WI38 (cell line): ENCODE results near the gene ABHD14A.

Experiments used
- H3K4me3 ChIP-seq: 2 replicates; pipeline ENCODE4 v1.5.1; 2011; ENCODE audit warnings: low read depth, mild to moderate bottlenecking, control low read depth, low read length
- TF ChIP-seq, protein P1 (sequence below): IDR thresholded peaks from 2 replicates; pipeline ENCODE4 v1.5.1; 2012; ENCODE audit warnings: low read depth, mild to moderate bottlenecking, control low read depth, low read length

The ABHD14A gene

DNA sequence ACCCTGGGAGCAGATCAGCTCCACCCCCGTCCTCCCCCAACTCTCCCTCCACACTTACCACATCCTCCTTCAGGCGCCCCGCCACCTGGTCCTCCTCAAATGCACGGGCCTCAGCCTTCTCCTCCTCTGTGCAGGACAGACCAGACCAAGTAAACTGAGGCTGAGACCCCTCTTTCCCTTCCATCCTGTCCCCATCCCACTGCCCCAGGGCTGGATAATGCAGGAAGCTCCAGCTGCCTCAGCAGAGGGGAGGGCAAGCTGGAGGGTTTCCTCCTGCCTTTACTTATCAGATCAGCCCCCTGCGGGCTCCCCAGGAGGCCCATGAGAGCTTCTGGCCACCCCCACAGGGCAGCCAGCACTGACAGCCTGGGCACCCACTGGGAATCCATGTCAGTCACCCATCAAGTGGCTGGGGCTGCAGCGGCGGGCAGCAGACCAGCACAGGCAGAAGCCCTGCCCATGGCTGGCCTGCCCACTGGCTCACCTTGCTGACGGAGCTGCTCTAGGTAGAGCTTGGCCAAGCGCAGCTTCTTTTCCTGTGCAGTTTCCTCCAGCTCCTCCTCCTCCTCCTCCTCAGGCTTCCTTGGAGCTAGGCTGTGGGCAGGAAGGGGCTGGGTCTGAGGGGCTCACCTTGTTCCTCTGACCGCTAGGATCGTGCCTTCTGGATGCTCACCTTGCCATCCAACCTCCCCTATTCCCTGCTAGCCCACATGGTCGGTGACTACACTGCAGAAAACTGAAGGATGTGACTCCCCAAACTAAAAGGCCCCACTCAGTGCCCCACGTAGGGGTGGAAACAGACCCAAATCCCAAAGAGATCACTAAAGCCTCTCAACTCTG is 37.0 kb upstream of the ABHD14A start:
- H3K4me3 ChIP-seq = no peak overlapping the region
- TF ChIP-seq, protein P1, sequence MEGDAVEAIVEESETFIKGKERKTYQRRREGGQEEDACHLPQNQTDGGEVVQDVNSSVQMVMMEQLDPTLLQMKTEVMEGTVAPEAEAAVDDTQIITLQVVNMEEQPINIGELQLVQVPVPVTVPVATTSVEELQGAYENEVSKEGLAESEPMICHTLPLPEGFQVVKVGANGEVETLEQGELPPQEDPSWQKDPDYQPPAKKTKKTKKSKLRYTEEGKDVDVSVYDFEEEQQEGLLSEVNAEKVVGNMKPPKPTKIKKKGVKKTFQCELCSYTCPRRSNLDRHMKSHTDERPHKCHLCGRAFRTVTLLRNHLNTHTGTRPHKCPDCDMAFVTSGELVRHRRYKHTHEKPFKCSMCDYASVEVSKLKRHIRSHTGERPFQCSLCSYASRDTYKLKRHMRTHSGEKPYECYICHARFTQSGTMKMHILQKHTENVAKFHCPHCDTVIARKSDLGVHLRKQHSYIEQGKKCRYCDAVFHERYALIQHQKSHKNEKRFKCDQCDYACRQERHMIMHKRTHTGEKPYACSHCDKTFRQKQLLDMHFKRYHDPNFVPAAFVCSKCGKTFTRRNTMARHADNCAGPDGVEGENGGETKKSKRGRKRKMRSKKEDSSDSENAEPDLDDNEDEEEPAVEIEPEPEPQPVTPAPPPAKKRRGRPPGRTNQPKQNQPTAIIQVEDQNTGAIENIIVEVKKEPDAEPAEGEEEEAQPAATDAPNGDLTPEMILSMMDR = no peak

DNA sequence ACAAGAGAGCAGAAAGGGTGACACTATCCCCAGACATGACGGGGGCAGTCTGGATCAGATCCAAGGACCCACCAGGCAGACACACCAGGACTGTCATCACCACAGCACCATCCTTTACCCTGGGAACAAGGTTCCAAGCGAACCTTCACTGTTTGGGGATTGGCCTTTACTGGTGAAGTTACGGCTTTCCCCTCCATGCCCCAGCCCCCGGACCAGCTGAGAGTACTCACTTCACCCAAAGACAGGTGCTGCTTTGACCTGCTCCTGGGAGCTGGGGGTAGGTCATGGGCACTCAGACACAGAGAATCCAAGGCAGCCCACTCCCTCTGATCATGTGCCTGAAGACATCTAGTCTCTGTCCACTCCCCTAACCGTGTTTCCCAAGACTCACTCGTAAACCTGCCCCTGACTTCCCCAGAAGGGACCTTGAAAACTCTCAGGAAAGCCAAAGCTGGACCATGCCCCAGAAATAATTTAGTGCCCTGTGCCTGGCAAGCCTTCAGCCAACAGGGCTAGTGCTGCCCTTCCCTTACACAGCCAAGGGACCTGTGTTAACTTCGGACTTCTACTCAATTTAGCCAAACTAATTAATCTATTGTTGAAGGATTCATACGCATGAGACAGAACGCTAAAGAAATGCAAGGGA is 36.0 kb upstream of the ABHD14A start:
- H3K4me3 ChIP-seq = no peak overlapping the region
- TF ChIP-seq, protein P1 = no peak

DNA sequence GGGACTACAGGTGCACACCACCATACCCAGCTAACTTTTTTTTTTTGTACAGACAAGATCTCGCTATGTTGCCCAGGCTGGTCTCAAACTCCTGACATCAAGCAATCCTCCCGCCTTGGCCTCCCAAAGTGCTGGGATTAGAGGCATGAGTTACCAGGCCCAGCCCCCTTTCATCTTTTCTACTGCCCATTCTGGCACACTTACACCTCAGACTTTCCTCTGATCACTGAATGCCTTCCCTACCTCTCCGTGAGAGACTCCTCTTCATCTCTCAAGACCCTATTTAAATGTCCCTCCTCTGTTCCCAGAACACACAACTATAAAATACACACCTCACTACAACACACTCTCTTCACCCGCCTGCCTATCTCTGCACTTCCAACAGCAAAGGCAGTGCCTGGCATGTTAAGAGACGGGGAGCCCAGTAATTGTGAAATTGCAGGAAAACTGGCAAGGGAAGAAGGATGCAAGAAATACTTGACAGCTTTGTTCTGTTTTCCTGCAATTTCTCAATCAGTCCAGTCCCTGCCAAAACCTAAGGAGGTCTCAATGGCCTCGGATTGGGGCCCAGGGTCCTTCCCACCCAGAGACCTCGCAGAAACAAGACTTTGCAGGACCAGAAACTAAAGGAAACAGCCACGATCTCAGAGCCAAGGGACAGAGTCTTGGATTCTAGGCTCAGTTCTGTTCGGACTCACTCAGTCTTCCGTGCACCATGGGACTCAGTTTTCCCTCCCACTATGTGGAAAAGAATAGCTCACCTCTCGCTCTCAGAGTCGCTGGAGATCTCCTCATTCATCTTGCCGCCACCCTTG is 34.0 kb upstream of the ABHD14A start:
- H3K4me3 ChIP-seq = peak overlapping the region; percentile 91
- TF ChIP-seq, protein P1 = no peak

DNA sequence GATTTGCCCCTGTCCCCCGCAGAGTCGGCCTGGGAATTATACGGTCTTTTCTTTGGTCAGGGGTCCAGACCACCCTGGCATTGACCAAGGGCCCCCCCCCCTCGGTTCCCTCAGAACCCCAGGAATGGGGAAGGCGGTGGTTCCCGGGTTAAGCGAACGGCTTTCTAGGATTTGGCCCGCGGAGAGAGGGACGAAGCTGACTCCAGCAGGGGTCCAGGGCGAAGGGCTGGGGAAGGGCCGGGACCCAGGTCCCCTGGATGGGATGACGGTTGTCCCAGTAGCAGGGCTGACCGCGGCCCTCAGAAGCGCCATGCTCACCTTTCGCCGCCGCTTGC is 33.4 kb upstream of the ABHD14A start:
- TF ChIP-seq, protein P1 = no peak

DNA sequence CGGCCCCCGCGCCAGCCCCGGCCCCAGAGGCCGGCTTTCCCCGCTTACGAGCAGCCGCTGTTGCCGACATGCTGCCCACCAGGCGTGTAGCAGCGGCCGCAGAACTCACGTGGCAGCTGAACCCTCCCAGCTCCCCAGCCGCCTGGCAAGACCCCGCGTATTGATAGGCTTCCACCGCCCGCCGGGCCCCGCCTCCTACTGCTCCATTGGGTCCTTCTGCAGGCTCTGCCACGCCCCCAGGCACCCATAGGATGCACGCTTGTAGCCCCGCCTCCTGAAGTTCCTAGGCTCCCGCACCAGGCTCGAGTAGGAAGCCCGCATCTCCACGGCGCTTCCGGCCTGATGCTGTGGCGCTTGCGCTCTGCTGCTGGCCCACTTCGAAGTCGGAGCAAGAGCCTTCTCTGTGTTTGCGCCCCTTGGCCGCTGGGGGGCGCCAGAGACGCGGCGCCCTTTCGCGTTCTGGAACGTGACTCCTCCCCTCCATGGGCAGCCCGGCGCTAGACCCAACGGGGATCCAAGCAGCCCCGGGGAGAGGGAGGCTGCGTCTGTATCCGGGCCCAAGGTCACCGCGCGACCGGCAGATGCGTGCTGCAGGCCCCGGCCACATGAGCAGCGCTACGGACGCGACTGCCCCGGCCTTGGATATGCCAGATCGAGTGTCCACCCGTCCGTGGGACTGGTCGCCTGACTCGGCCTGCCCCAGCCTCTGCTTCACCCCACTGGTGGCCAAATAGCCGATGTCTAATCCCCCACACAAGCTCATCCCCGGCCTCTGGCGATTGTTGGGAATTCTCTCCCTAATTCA is 32.9 kb upstream of the ABHD14A start, which contains the start of the genes PARP3 and RRP9:
TSS of gene PARP3 (plus strand) at position 566 of the 805 bp plus-strand sequence. CDS start 993 bp downstream, outside the sequence.
TSS of gene RRP9 (minus strand) at position 107 of the 805 bp plus-strand sequence. CDS start at position 70, 37 bp downstream.
- TF ChIP-seq, protein P1 = peak; percentile 95
- H3K4me3 ChIP-seq = peak within 1 kb of the TSS; percentile 91

More for the DNA sequence above, 33.4 kb upstream of the ABHD14A start:
- H3K4me3 ChIP-seq = peak overlapping the region; percentile 91

DNA sequence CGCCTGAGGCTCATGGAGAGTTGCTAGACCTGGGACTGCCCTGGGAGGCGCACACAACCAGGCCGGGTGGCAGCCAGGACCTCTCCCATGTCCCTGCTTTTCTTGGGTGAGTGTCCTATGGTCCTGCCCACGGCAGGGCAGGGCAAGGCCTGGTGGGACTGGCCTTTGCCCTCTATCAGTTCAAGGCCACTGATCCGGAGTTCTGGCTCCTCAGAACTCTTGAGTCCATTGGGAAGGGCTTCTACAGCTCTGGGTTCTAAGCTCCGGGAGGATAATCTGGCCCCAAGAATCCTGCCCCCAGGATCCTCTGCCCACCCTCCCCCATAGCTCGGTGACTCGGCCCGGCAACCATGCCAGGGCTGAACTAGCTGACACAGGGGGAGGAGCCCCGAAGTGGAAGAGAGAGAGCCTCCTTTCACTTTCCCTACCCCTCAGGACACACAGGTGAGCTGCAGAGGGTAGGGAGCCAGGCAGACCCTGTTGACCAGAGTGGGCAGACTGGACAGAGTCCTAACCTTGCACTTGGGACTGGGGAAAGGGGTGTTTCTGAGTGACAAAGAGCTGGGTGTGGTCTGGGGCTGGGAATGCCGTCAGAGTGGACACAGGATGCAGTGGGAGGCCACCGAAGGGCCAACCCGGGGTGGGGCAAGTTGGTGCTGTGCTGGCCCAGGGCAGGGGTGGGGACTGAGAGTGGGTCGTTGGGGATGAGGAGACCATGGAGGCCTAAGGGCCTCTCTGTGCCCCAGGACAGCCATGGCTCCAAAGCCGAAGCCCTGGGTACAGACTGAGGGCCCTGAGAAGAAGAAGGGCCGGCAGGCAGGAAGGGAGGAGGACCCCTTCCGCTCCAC is 32.0 kb upstream of the ABHD14A start:
- H3K4me3 ChIP-seq = peak overlapping the region; percentile 48
- TF ChIP-seq, protein P1 = no peak
